Stimulated activated CD8-positive, alpha-beta memory T cell treated with anti-CD3 and anti-CD28 coated beads, Interleukin-4, amount 100 ng/mL, for 4 hours (primary cell): ENCODE results near the gene S100A2.

Source experiments
- DNase-seq, 2 donors: peaks; one replicate each; pipeline ENCODE4 v3.0.0-alpha.2; 2020; ENCODE audit warnings: low read depth in 2 of 2, low spot score in 1 of 2

S100A2 gene

DNA sequence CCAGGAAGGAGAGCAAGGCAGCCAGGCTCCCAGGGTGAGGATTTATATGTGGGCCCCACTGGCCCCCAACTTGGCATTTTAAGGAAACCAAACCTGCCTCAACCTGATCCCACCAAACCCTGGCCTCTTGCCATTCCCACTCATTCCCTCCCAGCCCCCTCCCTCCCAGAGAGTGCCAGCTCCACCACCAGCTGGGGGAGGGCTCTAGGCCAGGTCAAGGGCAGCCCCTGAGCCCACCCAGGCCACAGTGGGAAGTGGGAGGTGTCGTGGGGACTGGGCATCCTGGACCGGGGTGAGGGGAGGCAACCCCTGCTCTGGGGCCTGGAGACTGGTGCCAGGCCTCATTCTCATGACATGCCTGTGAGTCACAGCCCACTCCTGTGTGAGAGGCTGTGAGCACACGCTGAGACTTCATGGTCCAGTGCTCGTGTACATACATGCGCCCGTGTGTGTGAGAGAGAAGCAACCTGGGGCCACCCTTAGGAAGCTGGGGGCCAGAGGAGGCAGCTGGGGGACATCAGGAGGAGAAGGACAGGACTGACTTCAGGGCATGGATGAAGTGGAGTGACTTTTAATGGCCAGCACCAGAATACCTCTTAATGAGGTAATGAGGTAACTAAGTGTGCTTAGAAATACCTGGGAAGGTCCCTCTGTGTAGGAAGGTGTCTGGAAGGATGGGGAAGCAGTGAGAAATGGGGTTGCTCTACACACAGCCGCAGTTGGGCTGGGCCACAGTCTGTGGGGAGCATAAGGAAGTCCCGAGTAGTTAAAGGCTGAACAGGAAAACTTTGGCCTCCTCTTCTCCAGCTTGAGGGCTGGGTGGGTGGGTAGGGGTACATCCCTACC, at the start of gene S100A2:
TSS of gene S100A2 (minus strand) at position 316 of the 846 bp plus-strand sequence. CDS start 1,967 bp downstream, outside the sequence.
- no peak for DNase-seq

DNA sequence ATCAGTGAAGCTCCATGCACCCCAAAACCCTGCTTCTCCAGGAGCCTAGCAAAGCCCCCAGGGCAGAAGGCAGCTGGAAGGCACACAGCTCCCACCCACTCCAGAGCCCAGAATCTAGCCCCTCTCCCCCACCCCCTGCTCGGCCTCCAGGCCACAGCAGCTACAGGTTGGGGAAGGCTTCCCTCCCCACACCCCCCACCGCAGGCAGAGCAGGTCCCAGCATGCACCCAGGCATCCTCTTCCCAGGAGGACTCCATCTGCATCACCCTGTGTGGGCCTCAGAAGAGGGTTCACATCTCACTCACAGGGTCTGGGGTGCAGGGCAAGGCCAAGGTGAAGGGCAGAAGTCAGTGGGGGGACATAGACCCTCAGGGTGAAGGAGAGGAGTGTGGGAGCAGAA, 49.8 kb upstream of the S100A2 start:
- DNase-seq: no peak

DNA sequence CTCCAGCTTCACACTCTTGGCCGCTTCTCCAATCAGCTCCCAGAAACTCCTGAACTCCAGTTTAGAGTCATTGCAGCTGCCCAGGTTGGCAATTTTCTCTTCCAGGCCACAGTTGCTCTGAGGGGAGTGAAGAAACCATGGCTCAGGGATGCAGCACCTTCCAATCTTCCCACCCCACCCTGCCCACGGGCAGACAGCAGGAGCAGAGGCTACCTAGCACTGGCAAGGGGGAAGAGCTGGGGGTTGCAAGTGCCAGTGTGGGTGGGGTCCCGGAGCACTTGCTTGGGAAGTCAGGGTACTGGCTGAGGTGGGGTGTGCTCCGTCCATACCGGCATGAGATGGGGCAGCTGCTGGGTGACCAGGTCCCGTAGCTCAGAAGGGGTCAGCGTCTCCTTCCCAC, 49.3 kb upstream of the S100A2 start:
- no peak for DNase-seq

DNA sequence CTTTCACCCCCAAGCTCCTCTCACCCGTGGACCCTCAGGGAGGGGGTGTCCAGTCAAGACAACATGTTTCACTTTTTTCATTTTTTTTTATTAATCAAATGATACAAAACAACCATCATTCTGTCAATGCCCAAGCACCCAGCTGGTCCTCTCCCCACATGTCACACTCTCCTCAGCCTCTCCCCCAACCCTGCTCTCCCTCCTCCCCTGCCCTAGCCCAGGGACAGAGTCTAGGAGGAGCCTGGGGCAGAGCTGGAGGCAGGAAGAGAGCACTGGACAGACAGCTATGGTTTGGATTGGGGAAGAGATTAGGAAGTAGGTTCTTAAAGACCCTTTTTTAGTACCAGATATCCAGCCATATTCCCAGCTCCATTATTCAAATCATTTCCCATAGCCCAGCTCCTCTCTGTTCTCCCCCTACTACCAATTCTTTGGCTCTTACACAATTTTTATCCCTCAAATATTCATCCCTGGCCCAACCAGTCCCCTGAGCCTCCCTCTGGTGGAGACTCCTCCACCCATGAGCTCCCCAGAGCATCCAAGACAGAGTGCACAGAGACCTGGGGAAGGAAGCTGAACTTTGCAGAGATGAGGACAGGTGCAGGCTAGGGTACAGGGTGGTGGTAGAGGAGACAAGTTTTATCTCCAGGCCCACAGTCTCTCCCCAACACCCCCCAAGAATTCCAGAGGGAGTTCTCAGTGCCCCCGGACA, 48.7 kb upstream of the S100A2 start:
- DNase-seq: no peak

DNA sequence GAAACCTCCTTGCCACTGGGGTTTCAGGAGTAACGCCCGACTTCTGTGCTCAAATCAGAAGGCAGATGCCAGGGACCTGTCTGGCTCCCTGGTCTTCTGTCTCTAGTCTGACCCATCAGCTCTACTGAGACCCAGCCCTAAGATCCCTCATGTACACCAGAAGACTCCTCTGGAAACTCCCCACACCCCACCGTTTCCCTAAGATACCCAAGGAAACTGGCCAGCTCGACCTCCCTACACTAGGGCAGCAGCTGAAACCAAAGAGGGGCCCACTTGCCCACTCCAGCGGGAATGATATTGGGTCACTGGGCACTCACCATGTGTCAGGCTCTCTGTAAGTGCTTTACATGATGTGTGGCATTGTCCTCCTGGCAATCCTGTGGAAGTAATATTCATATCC, 47.8 kb upstream of the S100A2 start:
- no peak for DNase-seq

DNA sequence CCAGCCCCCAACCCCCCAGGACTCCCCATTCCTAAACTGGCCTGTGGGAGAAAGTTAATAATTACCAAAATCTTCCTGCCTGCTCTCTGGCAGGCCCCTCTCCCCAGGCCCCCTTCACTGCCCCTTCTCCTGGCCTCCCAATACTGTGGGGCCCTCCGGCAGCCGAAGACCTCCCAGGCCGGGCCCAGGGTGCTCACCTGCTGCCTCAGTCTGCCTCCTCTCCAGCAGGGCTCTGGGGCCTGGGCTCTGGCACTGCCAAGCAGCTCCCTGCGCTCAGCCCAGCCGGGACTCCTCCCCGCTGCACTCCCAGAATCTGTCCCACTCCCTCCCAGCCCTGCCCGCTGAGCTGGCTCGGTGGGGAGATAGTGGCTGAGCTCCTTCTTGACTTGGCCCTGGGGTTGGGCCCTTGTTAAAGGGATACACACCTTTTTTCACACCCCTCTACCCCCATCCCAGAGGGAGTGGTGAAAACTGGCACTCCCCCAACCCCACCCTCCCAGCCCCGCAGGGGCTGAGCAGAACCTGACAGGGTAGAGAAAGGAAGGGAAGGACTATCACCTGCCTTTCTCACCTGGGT, 47.2 kb upstream of the S100A2 start, which contains the start of gene S100A16:
TSS of gene S100A16 (minus strand) at position 383 of the 577 bp plus-strand sequence. CDS start 4,986 bp downstream, outside the sequence.
- DNase-seq: no peak

DNA sequence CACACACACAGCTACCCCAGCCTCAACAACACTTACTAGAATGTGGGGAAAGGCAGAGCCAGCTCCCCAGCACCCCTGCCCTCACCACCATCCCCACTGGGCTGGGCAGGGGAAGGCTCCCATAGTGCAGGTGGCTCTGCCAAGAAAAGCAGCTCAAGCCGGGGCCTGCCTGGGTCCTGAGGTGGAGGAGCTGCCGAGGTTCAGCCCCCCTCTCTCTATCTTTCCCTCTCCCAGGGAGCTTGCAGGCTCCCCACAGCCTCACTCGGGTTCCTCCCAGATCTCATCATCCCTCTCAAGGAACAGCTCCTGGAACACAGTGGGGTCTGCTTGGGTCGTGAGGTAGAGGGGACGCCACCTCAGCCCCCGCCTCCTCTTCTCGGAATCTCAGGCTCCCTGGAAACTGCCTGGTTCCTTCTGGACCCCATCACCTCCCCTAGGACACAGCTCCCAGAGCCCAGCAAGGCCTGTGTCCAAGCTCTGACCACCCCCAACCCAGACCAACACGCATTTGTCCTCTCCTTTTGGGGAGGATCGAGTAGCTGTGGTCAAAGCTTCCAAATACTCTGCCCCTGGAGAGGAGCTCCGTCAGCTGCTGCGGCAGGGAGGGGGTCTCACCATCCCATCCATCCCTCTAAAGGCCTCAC, 46.6 kb upstream of the S100A2 start:
- DNase-seq: no peak

DNA sequence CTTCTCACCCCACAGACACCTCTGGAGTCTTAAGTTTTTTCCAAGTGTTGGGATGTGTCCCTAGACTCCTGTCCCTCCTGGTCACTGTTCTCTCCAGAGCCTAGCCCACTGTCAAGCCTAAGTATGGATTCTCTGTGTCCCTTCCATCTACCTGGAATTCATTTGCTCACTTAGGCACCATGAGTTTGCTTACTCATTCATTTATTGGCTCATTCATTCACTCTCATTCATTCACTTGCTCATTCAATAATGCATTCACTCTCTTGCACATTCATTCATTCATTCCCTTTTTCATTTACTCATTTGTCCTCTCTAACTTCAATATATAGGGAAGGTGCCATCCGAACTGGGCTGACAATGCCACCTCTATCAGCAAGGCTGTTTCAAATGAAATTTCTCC, 45.7 kb upstream of the S100A2 start:
- no peak for DNase-seq

DNA sequence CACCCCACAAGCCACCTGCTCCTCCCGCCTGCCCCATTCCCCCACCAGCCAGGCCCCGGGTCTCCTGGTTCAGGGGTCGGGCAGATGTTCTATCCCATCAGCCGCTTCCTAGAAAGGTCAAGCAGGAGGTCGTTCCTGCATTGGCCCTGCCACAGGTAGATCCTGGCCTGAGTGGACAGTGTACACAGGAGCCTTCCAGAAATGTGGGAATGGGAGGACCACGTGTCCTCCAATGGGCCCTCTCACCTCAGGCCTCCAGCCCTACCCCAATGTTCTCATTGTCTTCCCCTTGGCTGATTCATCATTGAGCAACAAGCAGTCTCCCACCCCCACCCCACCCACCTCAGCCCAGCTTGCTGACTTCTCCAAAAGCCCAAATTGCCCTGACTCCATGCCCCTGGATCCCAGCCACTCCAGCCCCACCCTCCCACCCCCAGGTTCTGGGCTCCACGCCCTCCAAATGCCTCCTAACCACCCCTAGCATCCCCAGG, 45.2 kb upstream of the S100A2 start:
- DNase-seq: no peak

DNA sequence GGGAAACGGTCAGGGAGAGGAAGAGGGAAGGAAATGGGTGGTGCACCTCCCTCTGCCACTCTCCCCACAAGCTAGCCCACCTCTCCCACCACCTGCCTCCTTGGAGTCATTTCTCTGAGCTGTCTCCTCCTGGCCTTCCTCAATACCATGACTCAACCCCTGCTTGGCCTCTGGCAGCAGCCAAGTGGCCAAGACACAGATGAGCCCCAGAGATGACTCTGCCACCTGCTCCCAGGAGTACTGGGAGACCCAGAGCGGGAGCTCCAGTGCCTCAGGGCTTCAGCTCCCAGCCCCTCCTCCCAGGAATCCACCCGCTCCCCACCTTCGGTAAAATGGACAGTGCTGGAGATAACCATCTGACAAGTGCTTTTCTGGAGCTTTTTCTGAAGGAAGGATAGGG, 44.7 kb upstream of the S100A2 start:
- DNase-seq: no peak

DNA sequence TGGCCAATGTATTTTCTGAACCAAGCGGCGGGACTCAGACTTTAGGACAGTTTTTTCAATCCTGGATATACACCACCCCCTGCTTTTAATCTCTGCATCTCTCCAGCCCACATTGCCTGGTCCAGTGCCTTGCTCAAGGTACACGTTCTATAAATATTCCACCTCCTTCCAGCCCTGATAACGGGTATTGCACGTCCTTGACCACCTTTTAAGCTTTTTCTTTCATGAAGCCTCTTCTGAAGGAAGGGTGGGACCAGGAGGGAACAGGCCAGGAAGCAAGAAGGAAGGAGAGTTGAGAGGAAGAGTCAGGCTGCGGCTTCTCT, 43.9 kb upstream of the S100A2 start:
- DNase-seq: no peak

DNA sequence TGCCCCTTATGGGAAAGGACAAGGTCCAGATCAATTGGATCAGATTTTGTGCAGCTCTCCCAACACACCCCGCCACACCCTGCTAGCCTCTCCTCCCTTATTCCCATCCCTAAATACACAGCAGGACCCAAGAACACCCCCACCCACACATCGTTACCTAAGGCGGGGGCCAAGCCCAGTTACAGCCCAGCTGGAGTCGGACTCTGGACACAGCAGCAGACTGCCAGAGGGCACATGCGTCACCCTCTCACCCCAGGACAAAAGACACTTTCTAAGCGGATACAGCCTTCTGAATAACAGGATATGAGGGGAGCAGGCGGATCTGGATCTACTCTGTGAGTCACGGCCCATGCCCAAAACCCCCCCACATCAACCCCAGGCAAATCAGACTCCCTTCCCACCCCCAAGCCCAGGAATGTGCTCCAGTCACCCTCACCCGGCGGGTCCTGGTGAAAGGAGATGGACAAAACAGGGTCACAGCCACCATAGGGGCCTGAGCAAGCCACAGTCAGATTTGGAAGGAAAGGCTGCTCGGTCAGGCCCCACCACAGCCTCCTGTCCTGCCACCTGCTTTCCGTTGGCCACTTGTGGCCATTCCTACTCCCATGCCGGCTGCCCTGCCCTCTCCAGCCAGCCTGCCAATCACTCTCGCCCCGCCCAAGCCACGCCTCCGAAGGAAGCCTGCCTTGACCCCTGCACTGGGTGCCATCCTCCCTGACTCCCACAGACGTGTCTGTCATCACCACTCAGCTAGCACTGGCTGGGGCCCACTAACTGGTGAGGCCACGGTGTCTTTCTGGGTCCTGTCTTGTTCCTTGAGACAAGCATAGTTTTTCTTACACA, 43.3 kb upstream of the S100A2 start:
- DNase-seq: no peak

DNA sequence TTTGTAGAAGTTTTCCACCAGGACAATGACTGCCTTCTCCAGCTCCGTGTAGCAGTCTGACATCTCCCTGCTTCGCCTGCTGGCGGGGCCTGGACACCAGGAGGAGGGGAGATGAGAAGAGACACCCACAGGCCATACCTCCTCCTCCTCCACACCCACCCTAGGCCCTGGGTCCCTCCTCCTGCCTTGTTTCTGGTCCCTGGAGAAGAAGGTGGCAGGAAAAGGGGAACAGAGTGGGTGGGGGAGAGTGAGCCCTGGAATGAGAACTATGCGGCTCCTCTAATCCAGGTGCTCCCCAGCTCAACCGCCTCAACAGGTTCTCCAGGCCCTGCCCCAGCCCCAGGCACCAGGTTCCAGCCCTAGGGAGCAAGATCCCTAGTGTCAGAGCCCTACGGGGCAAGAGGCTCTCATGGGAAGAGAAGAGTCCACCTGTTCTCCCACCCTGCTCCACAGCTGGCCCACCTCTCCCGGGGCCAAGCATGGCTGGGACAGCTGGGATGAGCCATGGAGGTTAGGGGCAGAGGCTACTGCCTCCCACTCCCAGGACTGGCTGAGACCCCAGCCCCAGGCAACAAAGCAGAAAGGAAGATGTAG, 42.5 kb upstream of the S100A2 start:
- no peak for DNase-seq

DNA sequence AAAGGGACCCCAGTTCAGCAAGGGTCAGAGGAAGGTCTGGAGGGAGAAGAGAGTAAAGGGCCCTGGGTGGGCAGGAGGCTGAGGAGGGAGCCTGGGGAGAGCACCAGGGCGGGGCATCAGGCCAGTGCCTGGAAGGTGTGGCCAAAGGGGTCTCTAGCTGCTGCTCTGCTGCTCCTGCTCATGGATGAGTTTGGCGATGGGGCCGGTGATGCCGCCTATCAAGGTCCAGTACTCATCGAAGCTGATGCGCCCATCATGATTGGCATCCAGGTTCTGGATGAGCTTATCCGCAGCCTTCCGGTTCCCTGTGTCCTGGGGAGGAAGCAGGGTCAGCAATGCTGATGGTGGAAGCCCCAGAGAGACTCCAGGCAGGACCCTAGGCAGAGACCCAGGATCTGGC, 41.7 kb upstream of the S100A2 start:
- no peak for DNase-seq

DNA sequence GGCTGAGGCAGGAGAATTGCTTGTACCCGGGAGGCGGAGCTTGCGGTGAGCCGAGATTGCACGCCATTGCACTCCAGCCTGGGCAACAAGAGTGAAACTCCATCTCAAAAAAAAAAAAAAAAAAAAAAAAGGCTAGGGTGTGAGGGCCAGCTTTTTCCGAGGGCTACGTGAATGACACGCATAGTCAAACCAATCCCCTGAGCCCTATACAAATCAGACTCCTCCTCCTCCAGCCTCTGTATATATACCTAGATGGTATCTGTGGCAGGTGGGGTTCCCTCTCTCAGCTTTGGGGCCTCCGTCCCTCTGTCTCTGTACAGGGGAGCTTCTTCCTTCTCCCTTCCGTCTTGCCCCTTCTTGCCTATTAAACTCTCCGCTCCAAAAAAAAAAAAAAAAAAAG, 40.5 kb upstream of the S100A2 start:
- DNase-seq: no peak

DNA sequence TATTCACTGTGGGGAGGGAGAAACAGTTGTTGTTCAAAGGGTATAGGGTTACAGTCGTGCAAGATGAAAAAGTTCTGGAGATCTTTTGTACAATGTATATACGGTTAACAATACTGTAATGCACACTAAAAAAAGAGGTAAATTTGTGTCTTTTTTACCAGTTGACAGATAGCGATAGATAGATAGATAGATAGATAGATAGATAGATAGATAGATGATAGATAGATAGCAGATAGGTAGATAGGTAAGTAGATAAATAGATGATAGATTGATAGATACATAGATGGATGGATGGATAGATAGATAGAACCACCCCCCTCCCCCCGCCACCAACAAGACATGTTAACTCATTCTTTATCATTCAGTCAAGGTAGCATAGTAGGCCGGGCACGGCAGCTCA, 37.1 kb upstream of the S100A2 start:
- no peak for DNase-seq

DNA sequence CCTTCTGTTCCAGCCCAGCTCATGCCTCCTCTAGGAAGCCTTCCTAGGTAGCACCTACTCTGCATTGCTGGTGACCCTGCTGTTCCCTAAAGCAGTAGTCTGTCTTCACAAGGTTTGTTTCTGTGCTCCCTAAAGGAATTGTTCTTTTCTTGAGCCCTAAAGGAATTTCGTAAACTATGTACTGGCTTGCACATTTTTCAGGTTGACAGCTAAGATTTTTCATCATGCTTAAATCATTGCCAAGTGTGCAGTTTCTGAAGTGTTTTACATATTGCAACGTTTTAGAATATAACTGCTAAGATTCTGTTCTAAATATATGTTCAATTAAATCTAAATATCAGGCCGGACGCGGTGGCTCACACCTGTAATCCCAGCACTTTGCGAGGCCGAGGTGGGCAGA, 34.2 kb upstream of the S100A2 start:
- DNase-seq: no peak

DNA sequence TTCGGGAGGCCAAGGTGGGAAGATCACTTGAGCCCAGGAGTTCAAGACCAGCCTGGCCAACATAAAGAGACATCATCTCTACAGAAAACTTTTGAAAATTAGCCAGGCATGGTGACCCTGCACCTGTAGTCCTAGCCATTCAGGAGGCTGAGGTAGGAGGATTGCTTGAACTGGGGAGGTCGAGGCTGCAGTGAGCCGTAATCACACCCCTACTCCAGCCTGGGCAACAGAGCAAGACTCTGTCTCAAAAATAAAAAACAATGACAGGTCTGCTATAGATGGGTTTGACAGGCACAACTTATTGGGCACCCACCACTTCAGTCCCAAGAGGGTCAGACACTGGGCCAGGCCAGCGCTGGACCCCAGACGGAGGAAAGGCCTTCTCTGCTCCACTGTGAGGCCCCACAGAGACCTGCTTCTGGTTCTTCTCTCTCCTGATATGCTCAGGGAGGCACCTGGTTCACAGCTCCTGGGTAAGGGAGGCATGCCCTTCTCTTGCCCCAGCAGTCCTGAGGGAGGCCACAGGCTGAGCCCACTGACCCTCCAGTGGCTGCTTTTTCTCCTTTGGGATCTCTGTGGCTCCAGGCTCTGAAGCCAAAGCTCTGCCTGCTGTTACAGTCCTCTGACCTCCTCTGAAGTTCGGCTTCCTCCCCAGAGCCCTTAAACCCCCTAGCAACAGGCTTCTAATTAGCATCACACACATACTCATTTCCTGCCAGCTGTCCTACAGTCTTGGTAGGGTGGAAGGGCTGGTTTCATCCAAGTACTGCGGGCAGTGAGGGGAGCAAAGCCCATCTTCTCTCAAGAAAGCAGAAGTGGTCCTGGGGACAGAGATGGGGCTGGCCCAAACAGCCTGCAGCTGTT, 32.9 kb upstream of the S100A2 start:
- DNase-seq: no peak

DNA sequence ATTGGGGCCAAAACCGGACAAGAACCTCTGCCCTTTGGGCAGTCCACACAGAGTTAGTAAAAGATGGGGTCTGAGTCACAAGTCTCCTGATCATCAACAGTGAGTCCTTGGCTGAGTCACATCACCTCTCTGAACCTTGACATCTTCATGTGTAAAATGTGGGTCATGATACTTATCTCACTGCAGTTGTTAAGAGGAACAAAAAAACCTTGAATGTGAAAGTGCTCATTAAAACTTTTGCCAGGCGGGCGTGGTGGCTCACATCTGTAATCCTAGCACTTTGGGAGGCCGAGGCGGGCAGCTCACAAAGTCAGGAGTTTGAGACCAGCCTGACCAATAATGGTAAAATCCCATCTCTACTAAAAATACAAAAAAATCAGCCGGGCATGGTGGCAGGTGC, 31.6 kb upstream of the S100A2 start:
- no peak for DNase-seq
